Common myeloid progenitor, CD34-positive (primary cell): ENCODE data around the gene CAMK2A.

Experiments
- CTCF ChIA-PET: fragments of 350-600 bp; sonication (Branson Sonifier 250); formaldehyde crosslinking; loops from one replicate; lab custom pipeline; 2021; ENCODE audit warnings: antibody characterized with exemption; lab: Charles Lee
- POLR2A ChIA-PET: fragments of 350-600 bp; sonication (Branson Sonifier 250); formaldehyde crosslinking; loops from one replicate; lab custom pipeline; 2021; ENCODE audit warnings: antibody characterized with exemption; lab: Charles Lee
- DNase-seq, 3 donors: peaks; one replicate each; pipeline versions ENCODE4 v3.0.0 to v3.0.0-alpha.2; 2013
- H3K27ac ChIP-seq, 2 experiments: 1 replicate in 1 of 2; 2 replicates in 1 of 2; pipeline ENCODE4 v1.7.0; 2013; ENCODE audit warnings: inconsistent platforms in 2 of 2, low read length in 2 of 2, mild to moderate bottlenecking in 2 of 2, low read depth in 1 of 2, moderate library complexity in 1 of 2; ENCODE audit not compliant: severe bottlenecking in 2 of 2, insufficient read depth in 1 of 2, poor library complexity in 1 of 2
- H3K27me3 ChIP-seq, 5 experiments: replicated peaks in 2 of 5; 1 replicate in 3 of 5; 2 replicates in 2 of 5; pipeline versions ENCODE4 v1.6.1 to v1.7.0; 2013; ENCODE audit warnings: low read length in 4 of 5, mild to moderate bottlenecking in 2 of 5, moderate library complexity in 2 of 5, inconsistent platforms in 1 of 5; ENCODE audit not compliant: insufficient read depth in 5 of 5, control insufficient read depth in 4 of 5
- H3K36me3 ChIP-seq, 4 experiments: 1 replicate in 2 of 4; 2 replicates in 2 of 4; pipeline versions ENCODE4 v1.6.1 to v1.7.0; 2013; ENCODE audit warnings: low read length in 3 of 4, control low read depth in 1 of 4, mild to moderate bottlenecking in 1 of 4; ENCODE audit not compliant: control insufficient read depth in 4 of 4, insufficient read depth in 4 of 4
- H3K4me1 ChIP-seq, 4 experiments: 1 replicate in 3 of 4; 2 replicates in 1 of 4; pipeline versions ENCODE4 v1.6.1 to v1.7.1; 2013; ENCODE audit warnings: low read length in 3 of 4, mild to moderate bottlenecking in 3 of 4, control low read depth in 1 of 4, inconsistent platforms in 1 of 4, moderate library complexity in 1 of 4; ENCODE audit not compliant: control insufficient read depth in 4 of 4, insufficient read depth in 4 of 4; ENCODE audit errors: control extremely low read depth in 1 of 4
- H3K4me3 ChIP-seq, 7 experiments: 1 replicate in 4 of 7; 2 replicates in 3 of 7; pipeline versions ENCODE4 v1.5.1 to v1.7.0; 2013; ENCODE audit warnings: mild to moderate bottlenecking in 7 of 7, low read length in 6 of 7, moderate library complexity in 6 of 7, inconsistent platforms in 2 of 7, low read depth in 2 of 7, control low read depth in 1 of 7; ENCODE audit not compliant: insufficient read depth in 4 of 7, control insufficient read depth in 1 of 7; ENCODE audit errors: extremely low read depth in 1 of 7
- H3K9me3 ChIP-seq, 5 experiments: 1 replicate in 4 of 5; 2 replicates in 1 of 5; pipeline versions ENCODE4 v1.6.1 to v1.7.1; 2013; ENCODE audit warnings: low read length in 4 of 5, mild to moderate bottlenecking in 2 of 5, inconsistent platforms in 1 of 5, low read depth in 1 of 5, moderate library complexity in 1 of 5; ENCODE audit not compliant: control insufficient read depth in 4 of 5, insufficient read depth in 2 of 5; ENCODE audit errors: control extremely low read depth in 1 of 5
- WGBS: methylation state at CpG from one replicate; pipeline ENCODE4 v1.1.5; 2013; ENCODE audit not compliant: insufficient coverage; 5-methylcytosine and 5-hydroxymethylcytosine counted together

Gene CAMK2A

GRCh38 chr5:150227036-150227435, 62.5 kb downstream of the CAMK2A start:
- no peak overlapping the region for H3K4me3 ChIP-seq
- WGBS: no CpG with 5 or more reads among the region's 5 CpGs
- no peaks in the 10 kb centered on the region for H3K4me1 ChIP-seq
- ChIA-PET CTCF (interaction anchor here (0.7 to 1.3 kb wide), 3 partner anchors 9 to 91 kb away, joined by 3 to 5 read pairs (median 4); no protein-coding TSS in a partner anchor), POLR2A (no interaction called here)
- H3K9me3 ChIP-seq: no peaks in the 10 kb centered on the region
- H3K36me3 ChIP-seq: no peaks in the 10 kb centered on the region
- H3K27ac ChIP-seq: no peak overlapping the region
- no peaks in the 10 kb centered on the region for H3K27me3 ChIP-seq
- no peak for DNase-seq

- Histone ChIP-seq H3K4me1 (no peaks in the 10 kb centered on the region), H3K9me3 (no peaks in the 10 kb centered on the region), H3K36me3 (no peaks in the 10 kb centered on the region), H3K4me3 (no peak overlapping the region), H3K27ac (no peak overlapping the region), H3K27me3 (no peaks in the 10 kb centered on the region)
- DNase-seq: no peak
- ChIA-PET POLR2A (no interaction called here), CTCF (interaction anchor here (1.0 to 1.4 kb wide), 3 partner anchors 11 to 94 kb away, joined by 3 read pairs; no protein-coding TSS in a partner anchor)
- 98% methylated on average over 6 of the region's 8 CpGs for WGBS
Observed at GRCh38 chr5:150224483-150225027, 65.0 kb downstream of the CAMK2A start.

- CTCF ChIA-PET: interaction anchor here (0.8 to 1.2 kb wide), 4 partner anchors 11 to 163 kb away, joined by 3 to 4 read pairs (median 3); no protein-coding TSS in a partner anchor
- H3K27me3 ChIP-seq: no peaks in the 10 kb centered on the region
- no peak overlapping the region for H3K4me3 ChIP-seq
- 100% methylated on average over 1 of the region's 7 CpGs for WGBS
- POLR2A ChIA-PET: no interaction called here
- H3K27ac ChIP-seq: no peak overlapping the region
- H3K4me1 ChIP-seq: no peaks in the 10 kb centered on the region
- no peaks in the 10 kb centered on the region for H3K36me3 ChIP-seq
- no peaks in the 10 kb centered on the region for H3K9me3 ChIP-seq
- no peak for DNase-seq
Observed at GRCh38 chr5:150223474-150223873, 66.1 kb downstream of the CAMK2A start.

- H3K9me3 ChIP-seq: no peaks in the 10 kb centered on the region
- ChIA-PET CTCF (interaction anchor here (1.2 kb wide), 3 partner anchors 88 to 389 kb away, joined by 3 to 4 read pairs (median 3); no protein-coding TSS in a partner anchor), POLR2A (no interaction called here)
- H3K36me3 ChIP-seq: no peaks in the 10 kb centered on the region
- 94% methylated on average over 12 of the region's 21 CpGs for WGBS
- H3K4me3 ChIP-seq: no peak overlapping the region
- no peaks in the 10 kb centered on the region for H3K4me1 ChIP-seq
- no peak for DNase-seq
- no peak overlapping the region for H3K27ac ChIP-seq
- peaks cover 0 to under 1% (median 0%) of the 10 kb centered on the region in 5 experiments for H3K27me3 ChIP-seq
Observed at GRCh38 chr5:150222906-150223305, 66.7 kb downstream of the CAMK2A start.

- no CpG with 5 or more reads among the region's 5 CpGs for WGBS
- POLR2A ChIA-PET: no interaction called here
- Histone ChIP-seq H3K27me3 (peaks cover 0 to 11% (median 2%) of the 10 kb centered on the region in 5 experiments), H3K4me1 (no peaks in the 10 kb centered on the region), H3K4me3 (no peak overlapping the region), H3K36me3 (no peaks in the 10 kb centered on the region), H3K27ac (no peak overlapping the region), H3K9me3 (no peaks in the 10 kb centered on the region)
- CTCF ChIA-PET: no interaction called here
- DNase-seq: no peak
Observed at GRCh38 chr5:150221471-150221870, 68.1 kb downstream of the CAMK2A start.

- no CpG with 5 or more reads among the region's 2 CpGs for WGBS
- H3K36me3 ChIP-seq: no peaks in the 10 kb centered on the region
- H3K4me1 ChIP-seq: no peaks in the 10 kb centered on the region
- ChIA-PET CTCF (interaction anchor here (1.2 to 8.7 kb wide), 9 partner anchors 11 to 131 kb away, joined by 3 to 104 read pairs (median 5); no protein-coding TSS in a partner anchor), POLR2A (no interaction called here)
- H3K4me3 ChIP-seq: no peak overlapping the region
- no peak overlapping the region for H3K27ac ChIP-seq
- peaks cover 0 to 16% (median 8%) of the 10 kb centered on the region in 5 experiments for H3K27me3 ChIP-seq
- DNase-seq: no peak
- H3K9me3 ChIP-seq: no peaks in the 10 kb centered on the region
Observed at GRCh38 chr5:150219861-150220260, 69.7 kb downstream of the CAMK2A start.

GRCh38 chr5:150219142-150219541, 70.4 kb downstream of the CAMK2A start:
- no peak for DNase-seq
- ChIA-PET POLR2A (no interaction called here), CTCF (interaction anchor here (0.8 to 8.7 kb wide), 27 partner anchors 9 to 385 kb away, joined by 3 to 104 read pairs (median 4); no protein-coding TSS in a partner anchor)

More at GRCh38 chr5:150219142-150219541, 70.4 kb downstream of the CAMK2A start:
- Histone ChIP-seq H3K9me3 (no peaks in the 10 kb centered on the region), H3K27ac (no peak overlapping the region), H3K27me3 (peaks cover 0 to 20% (median 8%) of the 10 kb centered on the region in 5 experiments), H3K36me3 (no peaks in the 10 kb centered on the region), H3K4me1 (no peaks in the 10 kb centered on the region), H3K4me3 (no peak overlapping the region)
